Panc1 (cell line): Measurements from ENCODE around the gene PLCD3. TPM values are rescaled to one million over a fixed set of nuclear protein-coding genes. Genes with fewer than 3 reads are reported as not detected.

Source experiments
- ATAC-seq: fragments of 200-7000 bp; cut with Tn5 transposase; 2 replicates; pipeline ENCODE4 v1.9.1; 2020; ENCODE audit warnings: mild to moderate bottlenecking, moderate library complexity
- BruUV-seq: library from RNA; stranded (reverse); fragments of 400-500 nt; replicated peaks from 2 replicates; lab custom pipeline; 2021; lab: Mats Ljungman, UMichigan
- CTCF ChIA-PET: fragments of 300-600 bp; sonication (Branson Sonifier 250); formaldehyde crosslinking; loops from one replicate; lab custom pipeline; 2022; ENCODE audit warnings: antibody characterized with exemption; lab: Charles Lee
- POLR2A ChIA-PET: fragments of 300-600 bp; sonication (Branson Sonifier 250); formaldehyde crosslinking; loops from one replicate; lab custom pipeline; 2022; ENCODE audit warnings: antibody characterized with exemption; lab: Charles Lee
- DNase-seq: peaks from one replicate; pipeline ENCODE4 v3.0.0-alpha.2; 2010; ENCODE audit warnings: low read depth, low spot score
- H3K27ac ChIP-seq: 2 replicates; pipeline ENCODE4 v1.5.1; 2011; ENCODE audit warnings: mild to moderate bottlenecking, low read length, inconsistent platforms
- H3K27me3 ChIP-seq: fragments of 200-500 bp; sonication (Bioruptor generic); 2 replicates; pipeline ENCODE4 v1.6.0; 2014; ENCODE audit warnings: low read length, inconsistent platforms; ENCODE audit not compliant: control insufficient read depth, insufficient read depth
- H3K36me3 ChIP-seq: fragments of 200-500 bp; sonication (Bioruptor generic); 2 replicates; pipeline ENCODE4 v1.5.1; 2014; ENCODE audit warnings: inconsistent platforms, mild to moderate bottlenecking, low read length, moderate library complexity; ENCODE audit not compliant: control insufficient read depth, insufficient read depth
- H3K4me1 ChIP-seq: 2 replicates; pipeline ENCODE4 v1.5.1; 2011; ENCODE audit warnings: inconsistent platforms, mild to moderate bottlenecking, low read length, moderate library complexity; ENCODE audit not compliant: control insufficient read depth, insufficient read depth
- H3K4me3 ChIP-seq, 2 experiments: 2 replicates each; pipeline ENCODE4 v1.5.1; 2011 to 2012; ENCODE audit warnings: low read depth in 2 of 2, low read length in 2 of 2, mild to moderate bottlenecking in 2 of 2, inconsistent platforms in 1 of 2, moderate library complexity in 1 of 2
- H3K9me3 ChIP-seq: fragments of 200-500 bp; sonication (Bioruptor generic); 2 replicates; pipeline ENCODE4 v1.5.1; 2014; ENCODE audit warnings: low read depth, mild to moderate bottlenecking, inconsistent platforms, low read length, moderate library complexity; ENCODE audit not compliant: control insufficient read depth, insufficient read depth
- CTCF ChIP-seq: fragments of 450-650 bp; IDR thresholded peaks from 2 replicates; pipeline ENCODE4 v1.5.1; 2017; ENCODE audit warnings: mild to moderate bottlenecking
- POLR2AphosphoS5 ChIP-seq: IDR thresholded peaks from 2 replicates; pipeline ENCODE4 v1.6.1; 2012; ENCODE audit warnings: mild to moderate bottlenecking, low read depth, low read length, moderate library complexity
- REST ChIP-seq, 2 experiments: IDR thresholded peaks; 2 replicates each; pipeline ENCODE4 v1.6.1; 2011 to 2012; ENCODE audit warnings: low read depth in 2 of 2, control low read depth in 1 of 2, low read length in 1 of 2, mild to moderate bottlenecking in 1 of 2, moderate library complexity in 1 of 2; ENCODE audit not compliant: insufficient read depth in 1 of 2
- SIN3A ChIP-seq: IDR thresholded peaks from 2 replicates; pipeline ENCODE4 v1.6.1; 2012; ENCODE audit warnings: low read depth, mild to moderate bottlenecking, low read length, moderate library complexity, borderline replicate concordance; ENCODE audit not compliant: insufficient read depth
- TCF7L2 ChIP-seq: IDR thresholded peaks from 2 replicates; pipeline ENCODE4 v1.6.1; 2011; ENCODE audit warnings: mild to moderate bottlenecking, low read depth, low read length, inconsistent platforms
- in situ Hi-C: cut with HindIII; loops from 2 replicates; pipeline ENCODE4 v1.10.0; 2016; ENCODE audit warnings: low sequenced_read_pairs, low pct_unique_long_range_greater_than_20kb
- intact Hi-C: fragments of 100-400 bp; cut with micrococcal nuclease; formaldehyde crosslinking; loops from one replicate; pipeline ENCODE4 v1.10.0; 2022; ENCODE audit not compliant: unreplicated experiment
- total RNA-seq: library from RNA; stranded (reverse); gene quantifications from one replicate; pipeline ENCODE4 v1.2.1, GENCODE V29; 2021; ENCODE audit not compliant: unreplicated experiment

Gene PLCD3
- total RNA-seq, 1 experiment from 2014 or later: 125 TPM

- no peaks in the 10 kb centered on the region for H3K9me3 ChIP-seq
- in situ Hi-C loops (no loop called here), intact Hi-C loops (no loop called here)
- no TSS peak for BruUV-seq
- ChIA-PET POLR2A (no interaction called here), CTCF (interaction anchor here (0.6 to 1.1 kb wide), 2 partner anchors 24 to 65 kb away, joined by 3 read pairs; no protein-coding TSS in a partner anchor)
- no peaks in the 10 kb centered on the region; the same call in 1 of the 2 replicates for H3K36me3 ChIP-seq
- peak overlapping the region; percentile 72 for H3K4me3 ChIP-seq
- peaks cover 38% of the 10 kb centered on the region for H3K4me1 ChIP-seq
- TF ChIP-seq TCF7L2 (peak; percentile 72; the same call in 1 of the 2 replicates), SIN3A (no peak), REST (IDR thresholded peaks at IDR 0.05; ENCODE audit: insufficient read depth in 1 of 2, low read depth in 2 of 2, low read length in 1 of 2) (no peak), CTCF (peak; percentile 87), POLR2AphosphoS5 (no peak)
- H3K27ac ChIP-seq: peak overlapping the region; percentile 69
- H3K27me3 ChIP-seq: no peaks in the 10 kb centered on the region
- DNase-seq (no peak), ATAC-seq (peak; percentile 62)
These were observed 503 bp upstream of the PLCD3 start for GRCh38 chr17:45132572-45133463.

- intact Hi-C loops: no loop called here
- ATAC-seq (no peak), DNase-seq (no peak)
- Histone ChIP-seq H3K36me3 (no peaks in the 10 kb centered on the region; the same call in 1 of the 2 replicates), H3K4me1 (peaks cover 48% of the 10 kb centered on the region), H3K9me3 (no peaks in the 10 kb centered on the region), H3K27me3 (no peaks in the 10 kb centered on the region), H3K27ac (peak overlapping the region; percentile 83), H3K4me3 (peak overlapping the region; percentile 72 to 74)
- TF ChIP-seq TCF7L2 (no peak), CTCF (peak; percentile 90)
- in situ Hi-C loops: no loop called here
- POLR2A ChIA-PET: no interaction called here
- no TSS peak for BruUV-seq
- CTCF ChIA-PET: interaction anchor here (0.6 kb wide), 1 partner anchor 112 kb away, joined by 3 read pairs; no protein-coding TSS in a partner anchor
These were observed 547 bp downstream of the PLCD3 start for GRCh38 chr17:45131616-45132319.
